GM08714 (cell line): ENCODE data around the gene HOXA4.

Experiments used
- H3K4me3 ChIP-seq: fragments of 200-500 bp; sonication (Bioruptor generic); 2 replicates; pipeline ENCODE4 v1.5.1; 2014; ENCODE audit warnings: mild to moderate bottlenecking, low read length, inconsistent platforms
- ZNF274 ChIP-seq: IDR thresholded peaks from 2 replicates; pipeline ENCODE4 v1.6.1; 2012; ENCODE audit warnings: mild to moderate bottlenecking, low read depth, low read length

The HOXA4 gene

GRCh38 chr7:27172823-27173510 is 42.4 kb upstream of the HOXA4 start:
- peak overlapping the region; percentile 8; the same call in 1 of the 2 replicates for H3K4me3 ChIP-seq
- no peak for TF ChIP-seq ZNF274

GRCh38 chr7:27172315-27172774 is 41.8 kb upstream of the HOXA4 start:
- no peak for TF ChIP-seq ZNF274
- H3K4me3 ChIP-seq: no peak overlapping the region

DNA sequence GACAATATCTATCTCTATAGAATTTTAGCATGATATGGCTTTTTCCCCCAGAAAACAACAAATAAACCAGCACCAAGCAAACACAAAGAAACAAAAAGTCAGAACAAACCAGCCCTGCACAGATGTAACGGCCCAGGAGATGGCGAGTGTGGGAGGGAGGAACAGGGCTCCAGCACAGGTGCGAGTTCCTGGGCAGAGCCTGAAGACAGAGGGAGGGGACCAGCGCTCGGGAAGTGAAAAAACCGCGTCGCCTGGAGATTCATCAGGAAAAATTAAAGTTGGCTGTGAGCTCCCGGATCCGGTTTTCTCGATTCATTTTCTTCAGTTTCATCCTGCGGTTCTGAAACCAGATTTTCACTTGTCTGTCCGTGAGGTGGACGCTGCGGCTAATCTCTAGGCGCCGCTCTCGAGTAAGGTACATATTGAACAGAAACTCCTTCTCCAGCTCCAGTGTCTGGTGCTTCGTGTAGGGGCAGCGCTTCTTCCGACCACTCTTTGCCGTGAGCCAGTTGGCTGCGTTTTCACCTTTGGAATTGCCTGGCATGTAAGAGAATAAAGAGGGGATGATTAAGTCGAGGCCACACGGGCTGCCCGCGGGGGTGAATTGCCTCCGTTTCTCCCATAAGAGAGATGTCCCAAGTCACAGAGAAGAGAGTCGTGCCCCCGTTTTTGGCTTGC is 41.2 kb upstream of the HOXA4 start:
- no peak for TF ChIP-seq ZNF274
- H3K4me3 ChIP-seq: no peak overlapping the region; the same call in 1 of the 2 replicates

GRCh38 chr7:27171325-27171636 is 40.7 kb upstream of the HOXA4 start:
- no peak overlapping the region; the same call in 1 of the 2 replicates for H3K4me3 ChIP-seq
- TF ChIP-seq ZNF274: no peak

DNA sequence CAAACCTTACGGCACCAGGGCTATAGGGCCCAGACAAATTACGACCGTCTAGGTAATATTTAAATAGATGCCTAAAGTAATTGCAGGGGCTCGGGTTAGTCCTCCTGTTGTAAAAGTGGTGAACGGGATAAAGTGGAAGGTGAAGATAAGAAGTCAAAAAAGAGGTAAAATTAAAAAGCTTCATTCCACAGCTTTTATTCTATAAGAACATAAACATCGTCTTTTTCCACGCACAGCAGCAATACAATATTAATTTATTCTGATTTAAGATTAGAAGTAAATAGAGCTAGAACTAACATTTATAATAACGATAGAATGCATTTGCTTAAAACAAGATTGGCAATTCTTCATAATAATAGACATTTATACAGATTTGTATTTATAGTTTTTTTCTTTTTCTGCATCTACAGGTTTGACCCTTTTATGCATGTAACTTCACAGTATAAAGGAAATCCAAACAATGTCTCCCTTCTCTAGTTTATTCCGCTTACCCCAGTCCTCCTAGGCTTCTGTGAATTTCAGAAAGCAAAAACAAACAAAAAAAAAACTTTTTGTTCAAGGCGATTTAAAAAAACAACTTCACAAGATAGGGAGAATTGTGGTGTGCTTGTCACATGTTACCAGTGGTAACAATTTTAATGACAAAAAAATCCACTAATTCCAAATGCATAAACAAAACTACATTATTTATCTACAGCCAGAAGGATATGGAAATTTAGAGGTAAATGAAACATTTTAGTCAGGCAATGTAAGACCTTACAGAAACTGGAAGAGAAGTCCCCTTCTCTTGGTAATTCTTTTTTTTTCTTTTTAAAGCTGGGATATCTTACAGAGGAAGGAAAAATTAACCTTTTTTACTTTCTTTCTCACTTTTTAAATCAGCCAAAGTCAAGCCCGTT is 40.1 kb upstream of the HOXA4 start:
- no peak for TF ChIP-seq ZNF274
- H3K4me3 ChIP-seq: no peak overlapping the region; the same call in 1 of the 2 replicates

GRCh38 chr7:27169658-27170425 is 39.3 kb upstream of the HOXA4 start:
- no peak for TF ChIP-seq ZNF274
- no peak overlapping the region; the same call in 1 of the 2 replicates for H3K4me3 ChIP-seq

DNA sequence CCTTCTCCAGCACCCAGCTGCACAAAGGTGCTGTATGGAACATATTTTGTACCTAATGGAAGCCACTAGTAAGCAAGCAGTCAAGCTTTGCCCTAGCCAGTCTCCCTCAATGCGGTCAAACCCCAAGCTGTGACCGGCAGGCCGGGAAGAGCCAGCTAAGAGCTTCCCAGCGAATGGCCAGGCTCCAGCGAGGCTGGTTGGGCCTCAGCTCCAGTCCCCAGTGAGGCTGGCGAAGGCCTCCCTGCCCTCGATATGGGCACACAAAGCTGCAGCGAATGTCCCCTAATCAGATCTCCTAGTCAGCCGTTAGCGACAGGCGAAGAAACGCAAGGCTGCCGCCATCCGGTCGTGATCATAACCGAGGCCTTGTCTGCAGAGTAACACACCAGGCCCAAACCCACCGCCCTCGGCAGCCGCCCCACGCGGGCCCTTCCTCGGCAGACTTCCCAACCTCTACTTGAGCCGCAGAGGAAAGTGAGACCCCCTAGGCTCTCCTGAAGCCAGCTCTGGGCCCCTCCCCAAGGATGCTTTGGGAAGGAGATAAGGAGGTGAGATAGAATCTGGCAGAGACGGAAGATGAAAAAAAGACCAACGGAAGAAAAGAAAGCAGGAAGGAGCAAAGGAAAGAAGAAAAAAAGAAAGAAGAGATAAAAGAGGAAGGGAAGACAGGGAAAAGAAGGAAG is 37.8 kb upstream of the HOXA4 start:
- H3K4me3 ChIP-seq: no peak overlapping the region; the same call in 1 of the 2 replicates
- TF ChIP-seq ZNF274: no peak

DNA sequence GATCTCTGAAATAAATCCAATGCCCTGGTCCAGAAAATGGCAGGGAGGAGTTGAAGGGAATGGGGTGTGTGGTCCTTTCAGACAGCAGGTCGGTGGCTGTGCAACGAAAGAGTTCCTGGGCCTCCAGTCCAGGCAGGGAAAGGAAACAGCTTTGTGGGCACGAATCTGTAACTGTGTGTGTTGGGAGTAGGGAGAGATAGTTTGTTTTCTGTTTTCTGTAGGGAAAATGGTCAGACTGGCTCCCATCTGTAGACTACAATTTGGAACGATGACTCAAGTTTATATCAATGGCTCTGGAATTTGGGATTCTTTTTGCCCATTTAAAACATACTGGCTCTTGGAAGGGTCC is 37.3 kb upstream of the HOXA4 start:
- no peak for TF ChIP-seq ZNF274
- no peak overlapping the region for H3K4me3 ChIP-seq

DNA sequence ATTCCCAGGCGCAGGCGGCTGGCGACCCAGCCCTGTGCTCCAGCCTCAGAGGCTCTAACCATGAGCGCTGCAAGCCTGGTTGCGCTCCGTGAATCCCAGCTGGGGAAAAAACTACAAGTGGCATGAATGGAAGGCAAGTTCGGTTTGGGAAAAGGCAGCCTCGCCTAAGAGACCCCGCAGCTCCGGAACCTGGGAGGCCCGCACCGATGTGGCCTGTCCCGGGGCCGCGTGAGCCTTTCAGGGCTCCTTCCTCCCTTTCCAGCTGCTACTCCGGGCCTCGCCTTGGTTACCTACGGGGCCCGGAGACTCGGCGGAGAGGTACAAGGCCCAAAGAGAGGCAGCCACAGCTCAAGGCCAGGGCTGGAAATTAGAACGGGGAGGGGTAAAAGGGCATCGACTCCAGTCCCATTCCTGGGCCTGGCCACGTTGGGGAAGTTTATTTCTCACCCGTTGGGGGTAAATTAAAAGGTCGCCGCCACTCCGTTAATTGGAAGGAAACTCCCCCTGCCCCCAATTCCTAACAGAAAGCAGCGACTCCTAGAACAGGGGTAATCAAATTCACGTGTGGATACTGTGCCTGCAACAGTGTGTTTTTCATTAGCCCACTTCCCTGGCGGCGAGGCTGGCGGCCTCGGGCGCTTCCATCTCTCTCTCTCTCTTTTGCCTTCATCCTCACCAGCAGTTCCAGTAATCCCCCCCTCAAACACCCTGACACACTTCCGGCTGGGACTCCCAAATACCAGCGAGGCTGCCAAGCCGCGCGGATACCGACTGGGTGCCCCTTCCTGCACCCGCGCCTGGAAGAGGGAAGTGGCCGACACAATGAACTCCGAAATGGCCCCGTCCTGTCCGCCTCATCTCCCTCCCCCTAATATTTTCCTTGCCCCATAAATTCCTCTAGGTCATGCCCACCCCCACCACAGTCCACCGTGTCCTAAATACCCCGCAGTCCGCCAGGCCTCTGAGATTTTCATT is 36.3 kb upstream of the HOXA4 start:
- TF ChIP-seq ZNF274: no peak
- H3K4me3 ChIP-seq: no peak overlapping the region

GRCh38 chr7:27165996-27166530 is 35.5 kb upstream of the HOXA4 start:
- H3K4me3 ChIP-seq: no peak overlapping the region
- TF ChIP-seq ZNF274: no peak

DNA sequence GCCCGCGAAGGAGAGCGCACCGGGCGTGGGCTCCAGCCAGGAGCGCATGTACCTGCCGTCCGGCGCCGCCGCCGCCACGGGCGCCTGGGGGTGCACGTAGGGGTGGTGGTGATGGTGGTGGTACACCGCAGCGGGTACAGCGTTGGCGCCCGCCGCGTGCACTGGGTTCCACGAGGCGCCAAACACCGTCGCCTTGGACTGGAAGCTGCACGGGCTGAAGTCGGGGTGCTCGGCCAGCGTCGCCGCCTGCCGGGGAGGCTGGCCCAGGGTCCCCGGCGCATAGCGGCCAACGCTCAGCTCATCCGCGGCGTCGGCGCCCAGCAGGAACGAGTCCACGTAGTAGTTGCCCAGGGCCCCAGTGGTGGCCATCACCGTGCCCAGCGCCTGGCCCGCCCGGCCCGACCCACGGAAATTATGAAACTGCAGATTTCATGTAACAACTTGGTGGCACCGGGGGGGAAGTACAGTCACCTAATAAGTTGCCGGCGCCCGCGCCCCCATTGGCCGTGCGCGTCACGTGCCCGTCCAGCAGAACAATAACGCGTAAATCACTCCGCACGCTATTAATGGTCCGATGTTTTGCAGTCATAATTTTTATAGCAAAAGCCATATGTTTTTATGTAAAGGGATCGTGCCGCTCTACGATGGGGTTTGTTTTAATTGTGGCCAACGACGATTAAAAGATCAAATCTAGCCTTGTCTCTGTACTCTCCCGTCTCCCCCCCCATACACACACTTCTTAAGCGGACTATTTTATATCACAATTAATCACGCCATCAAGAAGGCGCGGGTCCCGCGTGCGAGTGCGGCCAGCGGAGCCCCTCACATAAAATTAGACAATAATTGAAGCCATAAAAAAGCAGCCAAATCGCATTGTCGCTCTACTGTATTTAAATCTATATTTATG is 34.8 kb upstream of the HOXA4 start, which contains the start of gene HOXA9:
HOXA9 (minus strand) TSS at position 449 of the 907 bp plus-strand sequence; CDS start at position 369, 80 bp downstream.
- peak within 1 kb of the TSS; percentile 26 for H3K4me3 ChIP-seq

More for the DNA sequence above, 34.8 kb upstream of the HOXA4 start, which contains the start of gene HOXA9:
- no peak for TF ChIP-seq ZNF274
